Thoracic aorta (tissue), 2 donors: ENCODE results near the gene CD40. TPM values are rescaled to one million over a fixed set of nuclear protein-coding genes. Genes with fewer than 3 reads are reported as not detected.

Source experiments
- ATAC-seq: fragments of 150-250 bp; one replicate; pipeline ENCODE4 v1.8.0; 2017; ENCODE audit warnings: low read depth; ENCODE audit not compliant: insufficient number of reproducible peaks, low FRiP score
- DNase-seq: peaks from one replicate; pipeline ENCODE4 v3.0.0-alpha.2; 2020; ENCODE audit warnings: low spot score
- H3K27ac ChIP-seq, 2 donors: fragments of 200-600 bp; sonication (generic); 1 replicate in 1 of 2; 2 replicates in 1 of 2; pipeline ENCODE4 v1.5.1; 2016; ENCODE audit warnings: mild to moderate bottlenecking in 2 of 2, moderate library complexity in 2 of 2
- H3K27me3 ChIP-seq: fragments of 200-600 bp; sonication (generic); replicated peaks from 2 replicates; pipeline ENCODE4 v1.6.0; 2016; ENCODE audit warnings: mild to moderate bottlenecking; ENCODE audit not compliant: insufficient read depth
- H3K36me3 ChIP-seq: fragments of 200-600 bp; sonication (generic); one replicate; pipeline ENCODE4 v1.5.1; 2016
- H3K4me1 ChIP-seq, 2 donors: fragments of 200-600 bp; sonication (generic); 1 replicate in 1 of 2; 2 replicates in 1 of 2; pipeline versions ENCODE4 v1.5.1 to v1.6.0; 2016; ENCODE audit warnings: low read depth in 2 of 2, mild to moderate bottlenecking in 1 of 2; ENCODE audit not compliant: control insufficient read depth in 1 of 2
- H3K4me3 ChIP-seq: fragments of 200-600 bp; sonication (generic); 2 replicates; pipeline ENCODE4 v1.5.1; 2016; ENCODE audit warnings: mild to moderate bottlenecking
- H3K9me3 ChIP-seq: fragments of 200-600 bp; sonication (generic); 2 replicates; pipeline ENCODE4 v1.5.1; 2016
- CTCF ChIP-seq: fragments of 200-600 bp; sonication (generic); IDR thresholded peaks from one replicate; pipeline ENCODE4 v1.5.1; 2019; ENCODE audit warnings: antibody characterized with exemption
- total RNA-seq, 2 donors: library from RNA; depleted of rRNA; stranded (reverse); fragments of >200 nt; gene quantifications; one replicate each; pipeline versions ENCODE4 v1.1.0 to v1.2.3, GENCODE V29; 2016

The CD40 gene
- total RNA-seq, 2 donors from 2014 or later = 15.9 to 33.3 TPM

GRCh38 chr20:46157076-46157592 is 39.0 kb downstream of the CD40 start:
- TF ChIP-seq CTCF = no peak
- Histone ChIP-seq H3K9me3 (no peaks in the 10 kb centered on the region), H3K36me3 (no peaks in the 10 kb centered on the region), H3K27ac (no peak overlapping the region), H3K27me3 (peaks cover 6% of the 10 kb centered on the region), H3K4me1 (no peaks in the 10 kb centered on the region), H3K4me3 (no peak overlapping the region)
- DNase-seq (no peak), ATAC-seq (no peak)

GRCh38 chr20:46157625-46158024 is 39.5 kb downstream of the CD40 start:
- H3K27me3 ChIP-seq = peaks cover 6% of the 10 kb centered on the region
- H3K9me3 ChIP-seq = no peaks in the 10 kb centered on the region
- no peak for TF ChIP-seq CTCF
- no peak overlapping the region for H3K4me3 ChIP-seq
- DNase-seq (no peak), ATAC-seq (no peak)
- H3K4me1 ChIP-seq = no peaks in the 10 kb centered on the region
- no peak overlapping the region for H3K27ac ChIP-seq
- H3K36me3 ChIP-seq = no peaks in the 10 kb centered on the region

- Histone ChIP-seq H3K27ac (no peak overlapping the region), H3K27me3 (peaks cover 6% of the 10 kb centered on the region), H3K9me3 (no peaks in the 10 kb centered on the region), H3K4me1 (no peaks in the 10 kb centered on the region), H3K36me3 (no peaks in the 10 kb centered on the region), H3K4me3 (no peak overlapping the region)
- DNase-seq (no peak), ATAC-seq (no peak)
- no peak for TF ChIP-seq CTCF
Observed at GRCh38 chr20:46158476-46158987, 40.4 kb downstream of the CD40 start.

GRCh38 chr20:46159101-46159897 is 41.2 kb downstream of the CD40 start:
- H3K27me3 ChIP-seq = peaks cover 6% of the 10 kb centered on the region
- ATAC-seq (no peak), DNase-seq (no peak)

More at GRCh38 chr20:46159101-46159897, 41.2 kb downstream of the CD40 start:
- TF ChIP-seq CTCF = no peak
- Histone ChIP-seq H3K4me3 (no peak overlapping the region), H3K36me3 (no peaks in the 10 kb centered on the region), H3K4me1 (no peaks in the 10 kb centered on the region), H3K27ac (no peak overlapping the region), H3K9me3 (no peaks in the 10 kb centered on the region)
